GM21717 (cell line): ENCODE measurements around the gene COL24A1.

Source experiments
- ATAC-seq: cut with Tn5 transposase; IDR thresholded peaks from one replicate; pipeline ENCODE4 v1.9.1; 2021; ENCODE audit warnings: mild to moderate bottlenecking, moderate library complexity; ENCODE audit not compliant: unreplicated experiment

The COL24A1 gene

DNA sequence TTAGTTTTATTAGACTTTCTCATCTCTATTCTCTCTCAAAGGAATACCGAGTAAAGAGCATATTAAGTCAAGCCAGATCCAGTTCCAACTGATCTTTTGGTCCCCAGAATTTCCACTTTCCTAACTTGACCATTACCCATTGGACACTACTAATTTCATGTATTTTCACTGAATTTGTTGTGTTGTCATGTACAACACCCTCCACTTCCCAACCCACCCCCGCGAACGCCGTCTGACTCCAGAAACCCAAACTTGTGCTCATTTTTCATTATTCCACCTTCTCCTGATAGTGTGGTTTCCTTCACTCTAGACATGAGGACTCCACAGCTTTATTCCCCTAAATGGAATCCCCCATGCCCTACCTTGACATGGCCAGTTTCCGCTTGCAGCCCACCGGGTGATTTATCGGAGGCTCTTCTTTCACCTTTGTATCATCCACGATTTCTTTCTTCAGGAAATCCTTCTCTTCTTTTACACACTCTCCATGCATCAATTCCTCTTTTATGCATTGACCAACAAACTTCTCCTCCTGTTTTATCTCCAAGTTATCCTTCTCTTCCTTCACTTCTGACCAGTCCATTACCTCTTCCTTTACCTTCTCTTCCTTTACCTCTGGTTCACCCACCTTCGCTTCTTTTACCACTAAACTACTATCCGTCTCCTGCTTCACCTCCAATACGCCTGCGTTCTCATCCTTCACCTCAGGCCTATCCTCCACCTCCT is 449.1 kb downstream of the COL24A1 start:
- ATAC-seq: no peak

DNA sequence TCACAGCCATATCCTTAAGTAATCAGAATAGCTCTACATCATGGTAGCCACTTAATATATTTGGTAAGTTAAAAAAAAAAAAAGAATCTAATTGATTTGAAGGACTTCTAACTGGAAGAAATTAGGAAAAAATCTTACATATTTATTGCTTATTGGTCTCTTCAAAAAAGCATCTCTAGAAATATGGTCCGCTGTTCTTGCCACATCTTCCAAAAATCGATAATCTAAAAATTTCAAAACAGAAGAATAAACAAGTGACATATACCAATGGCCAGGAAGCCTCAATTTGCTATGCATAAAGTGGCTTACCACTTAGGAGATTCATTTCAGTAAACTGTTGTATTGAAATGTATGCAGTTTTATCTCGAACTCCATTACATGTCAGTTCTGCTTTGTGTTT is 450.6 kb downstream of the COL24A1 start:
- ATAC-seq: no peak

DNA sequence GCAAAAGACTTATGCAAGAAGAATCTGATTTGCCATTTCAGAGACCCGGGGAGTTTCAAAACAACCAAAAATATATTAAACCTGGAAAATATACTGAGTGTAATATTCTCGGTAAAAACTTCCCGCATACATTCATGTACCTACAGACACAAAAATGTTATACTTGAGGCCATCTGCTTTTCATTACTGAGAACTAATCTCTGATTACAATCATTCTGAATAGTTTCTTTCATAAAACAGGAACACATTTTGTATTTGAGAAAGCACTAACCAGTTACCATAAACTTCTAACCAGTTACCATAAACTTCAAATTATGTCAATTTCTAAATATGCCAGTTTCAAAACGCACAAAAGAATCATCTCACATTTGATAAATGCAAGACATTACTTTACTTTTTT is 456.1 kb downstream of the COL24A1 start:
- ATAC-seq: no peak

DNA sequence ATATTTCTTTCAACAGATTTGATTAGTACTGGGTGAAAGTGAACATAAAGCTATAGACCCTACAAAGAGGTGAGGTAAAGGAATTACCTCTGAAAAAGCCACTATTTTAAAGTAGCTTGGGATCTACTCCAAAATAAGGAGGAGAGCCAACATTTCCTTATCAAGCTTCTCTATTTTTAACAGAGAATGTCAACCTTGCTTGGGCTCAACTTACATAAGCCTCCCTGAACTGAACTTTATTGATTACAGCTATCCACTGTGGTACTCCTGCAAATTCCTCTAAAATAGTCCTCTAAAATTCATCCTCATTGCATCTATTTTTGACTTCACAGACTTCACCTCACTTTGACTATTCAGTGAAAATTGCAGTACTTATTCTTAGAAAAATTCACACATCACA is 458.7 kb downstream of the COL24A1 start:
- ATAC-seq: no peak

DNA sequence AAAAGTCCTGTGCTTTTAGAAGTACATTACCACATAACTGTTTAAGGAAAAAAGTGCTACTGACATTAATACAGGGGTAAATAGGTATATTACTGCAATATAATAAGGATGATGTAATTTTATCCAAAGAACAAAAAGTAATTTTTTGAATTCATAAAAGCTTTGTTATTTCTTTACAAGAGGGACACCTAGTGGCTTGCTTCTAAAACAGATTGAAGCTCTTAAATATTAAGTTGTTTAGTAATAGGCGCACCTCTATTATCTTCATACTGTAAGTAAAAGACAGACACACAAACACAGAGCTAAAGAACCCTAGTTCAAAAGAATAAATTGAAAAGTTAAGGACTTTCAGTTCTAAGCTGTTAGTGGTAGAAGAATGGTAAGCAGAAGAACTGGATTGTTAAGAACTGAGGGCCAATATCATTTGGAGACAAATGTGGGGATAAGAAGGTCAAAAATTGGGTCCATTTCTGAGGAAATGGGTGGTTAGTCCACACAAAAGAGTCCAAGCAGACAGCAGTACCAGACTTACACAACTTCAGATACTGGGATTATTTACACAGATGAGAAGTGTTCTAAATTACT is 463.8 kb downstream of the COL24A1 start:
- no peak for ATAC-seq

DNA sequence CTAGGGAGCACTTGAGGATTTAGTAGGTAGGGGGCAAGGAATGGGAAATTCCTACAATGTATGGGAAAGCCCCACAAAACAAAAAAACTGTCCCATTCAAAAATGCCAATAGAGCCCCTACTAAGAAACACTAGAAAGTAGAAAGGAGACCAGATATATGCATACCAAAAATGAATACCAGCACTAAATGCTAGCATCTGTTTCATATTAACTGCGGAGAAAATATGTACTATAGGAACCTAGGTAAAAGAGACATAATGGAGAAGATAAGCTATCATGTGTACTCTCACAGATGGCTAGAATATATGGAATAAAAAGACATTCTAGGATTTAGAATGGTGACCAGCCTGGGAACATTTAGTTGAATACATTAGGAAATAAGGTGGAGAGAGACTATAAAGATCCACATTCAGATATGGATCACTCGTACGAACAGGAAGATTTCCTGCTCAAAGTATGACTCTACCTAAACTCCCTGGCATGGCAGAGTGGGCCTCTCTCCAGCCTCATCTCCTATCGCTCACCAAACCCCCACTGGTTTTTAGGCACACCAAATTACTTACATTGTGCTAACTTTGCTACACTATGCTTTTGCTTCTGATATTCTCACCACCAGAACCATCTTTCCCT is 466.7 kb downstream of the COL24A1 start:
- ATAC-seq: no peak

DNA sequence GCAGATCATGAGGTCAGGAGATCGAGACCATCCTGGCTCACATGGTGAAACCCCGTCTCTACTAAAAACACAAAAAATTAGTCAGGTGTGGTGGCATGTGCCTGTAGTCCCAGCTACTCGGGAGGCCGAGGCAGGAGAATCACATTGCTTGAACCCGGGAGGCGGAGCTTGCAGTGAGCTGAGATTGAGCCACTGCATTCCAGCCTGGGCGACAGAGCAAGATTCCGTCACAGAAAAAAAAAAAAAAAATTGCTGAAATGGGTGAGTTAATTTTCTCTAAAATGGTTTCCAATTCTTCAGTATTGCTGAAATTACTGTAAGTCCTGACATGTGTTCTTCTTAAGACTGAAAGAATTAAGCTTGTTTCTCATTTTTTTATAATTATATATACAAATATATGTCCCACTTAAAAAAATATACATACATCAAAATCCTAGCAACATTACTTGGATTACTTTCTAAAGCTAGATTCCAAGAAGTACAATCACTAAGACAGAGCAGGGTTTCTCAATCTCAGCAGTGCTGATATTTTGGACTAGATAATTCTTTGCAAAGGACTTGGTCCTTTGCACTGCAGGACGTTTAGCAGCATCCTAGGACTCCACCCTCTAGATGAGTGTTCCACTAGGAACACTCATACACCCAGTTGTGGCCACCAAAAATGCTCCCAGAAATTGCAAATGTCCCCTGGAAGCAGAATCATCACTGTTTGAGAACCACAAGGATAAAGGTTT is 473.1 kb downstream of the COL24A1 start:
- no peak for ATAC-seq

DNA sequence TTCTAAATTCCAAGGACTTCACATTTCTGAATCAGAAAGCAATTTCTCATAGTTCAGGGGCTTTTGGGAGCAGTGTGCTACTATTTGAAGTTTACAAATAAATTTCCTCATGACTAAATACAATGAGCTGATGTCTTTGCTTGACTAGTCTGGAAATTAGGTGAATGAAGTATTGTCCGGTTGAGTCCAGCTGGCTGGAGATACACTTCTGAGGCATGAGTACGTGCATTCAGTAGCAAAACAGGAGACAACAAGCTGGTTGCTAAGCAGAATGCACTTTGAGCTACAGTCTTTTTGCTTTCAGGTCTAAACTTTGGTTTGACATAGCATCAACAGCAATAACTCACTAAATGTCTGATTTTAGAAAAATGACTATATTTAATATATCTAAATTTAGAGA is 475.5 kb downstream of the COL24A1 start:
- no peak for ATAC-seq
